ENCODE measurements around the gene KCNS3. TPM values are rescaled to one million over a fixed set of nuclear protein-coding genes. Genes with fewer than 3 reads are reported as not detected.
A peak's percentile ranks its signal among the peaks of the same experiment; 100 is the strongest.
"Not testable (repeated sequence)": the region's sequence is repeated elsewhere in the genome, so short reads cannot be mapped to it uniquely, and the experiment has no call there.

The KCNS3 gene
- total RNA-seq, 1 donor from 2014 or later: 0.20 TPM

DNA sequence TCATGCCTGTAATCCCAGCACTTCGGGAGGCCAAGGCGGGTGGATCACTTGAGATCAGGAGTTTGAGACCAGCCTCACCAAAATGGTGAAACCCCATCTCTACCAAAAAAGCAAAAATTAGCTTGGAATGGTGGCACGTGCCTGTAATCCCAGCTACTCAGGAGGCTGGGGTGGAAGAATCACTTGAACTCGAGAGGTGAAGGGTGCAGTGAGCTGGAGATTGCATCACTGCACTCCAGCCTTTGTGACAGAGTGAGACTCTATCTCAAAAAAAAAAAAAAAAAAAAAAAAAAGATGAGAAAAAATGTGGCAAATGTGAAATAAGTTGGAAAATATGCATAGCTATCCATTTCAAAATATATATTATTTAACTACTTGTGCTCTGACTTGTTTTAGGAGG is 65.0 kb downstream of the KCNS3 start:
- DNase-seq (ENCODE audit: low read depth in 2 of 2): no peak

DNA sequence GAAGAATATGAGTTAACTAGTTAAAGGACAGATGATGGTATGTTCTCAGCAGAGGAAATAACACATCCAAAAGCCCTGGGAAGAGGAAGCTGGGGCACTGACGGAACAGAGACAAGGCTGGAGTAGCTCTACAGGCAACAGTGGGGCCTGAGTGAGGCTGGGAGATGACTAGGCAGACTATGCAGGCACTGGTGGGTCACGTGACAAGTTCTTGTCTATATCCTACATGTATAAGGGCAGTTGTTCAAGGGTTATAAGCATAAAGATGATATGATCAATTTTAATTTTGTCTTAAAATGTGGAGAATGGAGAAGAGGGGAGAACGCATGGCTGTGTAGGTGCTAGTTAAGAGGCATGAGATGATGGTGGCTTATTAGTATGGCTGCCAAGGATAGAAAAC is 68.6 kb downstream of the KCNS3 start:
- no peak for DNase-seq (ENCODE audit: low read depth in 2 of 2)

DNA sequence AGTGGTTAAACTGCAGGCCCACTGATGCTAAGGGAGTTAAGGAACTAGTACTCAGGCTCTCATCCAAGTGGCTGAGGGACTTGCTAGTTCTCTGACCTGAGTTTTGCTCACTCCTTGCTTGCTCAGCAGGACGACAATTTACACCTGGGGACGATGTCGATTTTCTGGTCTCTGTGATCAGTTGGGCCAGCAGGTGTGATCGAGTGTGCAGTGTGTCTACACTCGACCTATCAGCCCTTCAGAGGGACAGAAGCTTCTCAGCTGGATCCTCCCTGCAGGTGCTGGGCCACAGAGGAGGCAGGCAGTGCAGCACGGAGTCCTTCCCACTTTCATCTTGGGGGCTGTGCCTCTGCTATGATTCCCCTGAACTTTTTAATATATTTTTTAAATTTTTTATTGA is 71.5 kb downstream of the KCNS3 start:
- DNase-seq (ENCODE audit: low read depth in 2 of 2): no peak

DNA sequence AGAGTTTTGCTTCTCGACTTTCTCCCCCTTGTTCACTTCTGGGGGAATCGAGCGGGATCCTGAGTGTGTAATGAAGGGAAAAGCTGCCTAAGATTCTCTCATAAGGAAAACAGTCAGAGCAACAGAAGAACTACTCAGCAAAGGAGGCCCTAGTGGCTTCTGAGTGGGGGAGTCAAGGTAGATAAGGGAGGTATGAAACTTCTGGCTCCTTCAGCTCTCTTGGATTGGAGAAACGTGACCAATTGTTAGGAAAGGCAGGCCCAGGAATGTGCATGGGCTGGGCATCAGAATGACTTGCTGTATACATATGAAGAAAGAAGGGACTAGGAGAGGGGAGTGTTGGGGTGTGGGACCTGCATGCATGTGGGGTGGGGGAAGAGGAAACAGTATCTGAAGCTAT is 73.1 kb downstream of the KCNS3 start:
- DNase-seq (ENCODE audit: low read depth in 2 of 2): no peak

DNA sequence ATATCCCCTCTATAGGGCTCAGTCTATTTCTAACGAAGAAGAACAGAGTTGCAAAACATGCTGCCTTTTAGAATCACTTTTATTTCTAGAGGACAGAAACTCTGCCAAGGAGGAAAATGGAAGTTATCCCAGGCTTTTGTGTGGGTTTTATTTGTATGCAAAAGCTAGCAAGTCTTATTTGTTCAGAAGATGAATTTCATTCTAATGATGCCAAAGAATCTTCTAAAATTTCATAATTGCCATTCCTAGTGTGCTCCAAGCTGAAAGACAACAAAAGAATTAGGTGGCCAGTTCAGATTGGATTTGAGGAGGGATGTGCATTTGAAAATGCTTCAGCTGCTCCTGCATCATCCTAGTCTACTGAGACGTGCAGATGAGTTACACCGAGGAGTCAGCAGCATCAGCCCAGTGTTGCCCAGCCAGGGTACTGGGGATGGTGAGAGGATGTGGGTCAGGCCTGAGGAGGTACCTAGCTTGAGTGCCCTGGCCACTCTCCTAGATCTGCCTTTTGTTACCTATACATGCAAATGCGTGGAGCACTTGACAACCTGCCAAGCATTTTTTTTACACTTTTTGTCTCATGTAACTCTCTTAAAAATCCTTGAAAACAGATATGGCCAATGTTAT is 80.1 kb downstream of the KCNS3 start:
- no peak for DNase-seq (ENCODE audit: low read depth in 2 of 2)

DNA sequence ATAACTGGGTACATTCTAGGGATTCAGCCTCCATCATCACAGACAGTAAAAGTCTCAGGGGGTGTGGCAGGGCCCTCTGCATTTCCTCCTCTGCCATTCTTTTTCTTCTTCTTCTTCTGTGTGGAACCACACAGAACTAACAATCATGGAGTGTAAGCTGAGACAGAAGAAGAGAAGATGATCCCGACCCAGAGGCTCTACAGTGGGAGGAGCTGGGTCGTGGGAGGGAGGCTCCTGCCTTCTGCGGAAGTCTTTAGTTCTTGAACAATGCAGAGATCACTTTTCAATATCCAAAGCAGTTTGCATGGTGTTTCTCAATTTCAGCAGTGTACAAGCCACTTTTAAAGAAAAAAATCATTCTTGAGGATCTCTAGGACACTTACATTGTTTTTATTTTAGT is 80.9 kb downstream of the KCNS3 start:
- no peak for DNase-seq (ENCODE audit: low read depth in 2 of 2)

DNA sequence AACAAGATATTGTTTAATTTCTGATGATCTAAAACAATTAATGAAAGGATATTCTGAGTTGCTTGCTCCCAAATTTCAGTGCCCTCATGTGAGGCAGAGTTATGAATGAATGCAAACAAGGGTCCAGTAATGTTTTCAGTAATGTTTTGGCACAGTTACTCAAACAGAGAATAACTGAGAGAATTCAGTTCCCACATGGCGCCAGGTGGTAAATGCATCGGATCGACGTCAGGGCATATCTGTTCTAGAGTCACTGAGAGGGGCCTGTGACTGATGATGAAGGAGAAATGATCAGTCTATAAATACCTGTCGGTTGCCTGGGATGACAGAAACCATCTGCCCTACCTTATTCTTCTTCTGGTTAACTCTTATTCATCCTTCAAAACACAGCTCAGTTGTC is 81.4 kb downstream of the KCNS3 start:
- no peak for DNase-seq (ENCODE audit: low read depth in 2 of 2)

DNA sequence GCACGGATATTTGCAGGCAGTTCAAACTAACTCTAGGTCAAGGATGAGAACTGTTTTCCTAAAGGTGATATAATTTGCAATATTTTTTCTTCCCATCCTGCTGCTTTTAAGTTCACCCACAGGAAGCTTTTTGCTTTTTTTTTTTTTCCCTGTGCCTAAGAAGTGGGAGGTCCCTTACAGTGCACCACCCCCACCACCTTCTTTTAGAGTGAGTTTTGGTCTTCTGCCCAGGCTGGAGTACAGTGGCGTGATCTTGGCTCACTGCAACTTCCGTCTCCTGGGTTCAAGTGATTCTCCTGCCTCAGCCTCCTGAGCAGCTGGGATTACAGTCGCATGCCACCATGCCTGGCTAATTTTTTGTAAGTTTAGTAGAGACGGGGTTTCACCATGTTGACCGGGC is 82.5 kb downstream of the KCNS3 start:
- no peak for DNase-seq (ENCODE audit: low read depth in 2 of 2)

DNA sequence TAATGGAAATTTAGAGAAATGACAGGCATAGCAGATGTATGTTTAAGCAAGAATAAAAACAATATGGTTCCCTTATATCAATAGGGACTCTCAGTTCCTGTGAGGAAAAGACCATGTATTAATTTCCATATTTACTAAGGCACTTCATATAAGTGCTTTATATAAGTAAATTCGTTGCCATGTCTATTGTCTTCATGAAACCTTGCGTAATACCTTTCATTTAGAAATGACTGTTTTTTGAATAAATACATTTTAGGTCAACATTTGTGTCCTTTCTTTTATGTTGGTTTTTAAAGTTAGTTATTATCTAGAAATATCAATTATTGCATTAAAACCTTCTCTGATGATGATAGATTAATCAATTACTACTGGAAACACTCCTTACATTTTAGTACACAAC is 83.3 kb downstream of the KCNS3 start:
- DNase-seq (ENCODE audit: low read depth in 2 of 2): no peak

DNA sequence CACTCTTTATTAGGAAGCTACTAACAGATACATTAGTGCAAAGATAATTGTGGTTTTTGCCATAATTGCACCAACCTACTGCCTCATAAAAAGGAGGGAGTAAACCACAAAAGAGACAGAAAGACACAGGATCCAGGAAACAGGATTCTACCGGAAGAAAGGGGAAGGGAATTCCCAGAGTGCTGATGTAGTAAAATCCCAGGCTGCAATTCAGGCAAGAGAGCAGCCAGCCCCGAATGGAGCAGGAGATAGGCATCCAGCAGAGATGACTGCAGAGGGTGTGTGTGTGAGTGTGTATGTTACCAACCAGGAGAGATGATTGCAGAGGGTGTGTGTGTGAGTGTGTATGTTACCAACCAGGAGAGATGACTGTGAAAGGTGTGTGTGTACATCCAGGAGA is 84.4 kb downstream of the KCNS3 start:
- DNase-seq (ENCODE audit: low read depth in 2 of 2): no peak

DNA sequence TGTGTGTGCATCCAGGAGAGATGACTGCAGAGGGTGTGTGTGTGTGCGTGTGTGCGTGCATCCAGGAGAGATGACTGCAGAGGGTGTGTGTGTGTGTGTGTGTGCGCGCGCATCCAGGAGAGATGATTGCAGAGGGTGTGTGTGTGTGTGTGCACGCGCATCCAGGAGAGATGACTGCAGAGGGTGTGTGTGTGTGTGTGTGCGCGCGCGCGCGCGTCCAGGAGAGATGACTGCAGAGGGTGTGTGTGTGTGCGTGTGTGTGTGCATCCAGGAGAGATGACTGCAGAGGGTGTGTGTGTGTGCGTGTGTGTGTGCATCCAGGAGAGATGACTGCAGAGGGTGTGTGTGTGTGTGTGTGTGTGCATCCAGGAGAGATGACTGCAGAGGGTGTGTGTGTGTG is 85.1 kb downstream of the KCNS3 start:
- DNase-seq (ENCODE audit: low read depth in 2 of 2): not testable (repeated sequence)

DNA sequence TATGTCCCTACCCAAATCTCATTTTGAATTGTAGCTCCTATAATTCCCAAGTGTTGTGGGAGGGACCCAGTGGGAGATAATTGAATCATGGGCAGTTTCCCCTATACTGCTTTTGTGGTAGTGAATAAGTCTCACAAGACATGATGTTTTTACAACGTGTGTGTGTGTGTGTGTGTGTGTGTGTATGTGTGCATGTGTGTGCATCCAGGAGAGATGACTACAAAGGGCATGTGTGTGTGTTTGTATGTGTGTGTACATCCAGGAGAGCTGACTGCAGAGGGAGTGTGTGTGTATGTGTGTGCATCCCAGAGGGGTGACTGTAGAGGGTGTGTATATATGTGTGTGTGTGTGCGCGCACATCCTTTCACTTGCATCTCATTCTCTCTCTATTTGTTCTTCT is 86.7 kb downstream of the KCNS3 start:
- DNase-seq (ENCODE audit: low read depth in 2 of 2): no peak

DNA sequence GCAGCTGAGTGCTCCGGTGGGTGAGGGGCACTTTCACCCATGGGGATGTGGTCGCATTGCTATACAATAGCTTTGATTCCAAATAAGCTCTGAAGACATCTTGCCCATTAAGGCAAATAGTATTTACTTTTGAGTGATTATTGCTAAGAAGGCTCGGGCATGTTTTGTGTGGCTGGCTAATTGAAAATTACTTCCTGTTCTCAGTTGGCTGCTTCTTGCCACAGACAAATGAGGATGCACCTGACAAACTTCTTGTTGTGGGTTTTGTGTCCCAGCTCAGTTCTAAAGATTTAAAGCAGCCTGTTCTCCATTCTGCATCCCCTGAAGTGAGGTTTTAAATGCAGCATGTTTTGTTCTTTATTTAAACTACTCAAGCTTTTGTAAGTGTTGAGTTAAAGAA is 88.3 kb downstream of the KCNS3 start:
- DNase-seq (ENCODE audit: low read depth in 2 of 2): no peak

DNA sequence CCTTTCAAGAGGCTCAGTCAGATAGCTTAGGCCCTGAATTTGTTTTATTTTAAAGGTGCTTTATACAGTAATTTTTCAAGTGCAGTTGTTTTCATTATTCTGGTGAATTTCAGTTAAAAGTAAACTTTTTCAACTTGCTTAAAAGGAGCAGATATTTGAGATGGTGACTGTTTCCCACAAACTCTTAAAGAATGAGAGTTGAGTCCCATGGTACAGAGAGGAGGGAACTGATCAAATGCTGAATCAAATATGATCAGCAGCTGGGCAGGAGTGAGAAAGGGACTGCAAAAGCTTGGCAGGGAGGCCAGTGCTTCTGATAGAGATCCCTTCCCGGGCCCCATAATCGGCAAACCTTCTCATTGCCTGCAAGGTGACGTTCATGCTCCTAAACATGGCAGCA is 91.2 kb downstream of the KCNS3 start:
- DNase-seq (ENCODE audit: low read depth in 2 of 2): no peak

DNA sequence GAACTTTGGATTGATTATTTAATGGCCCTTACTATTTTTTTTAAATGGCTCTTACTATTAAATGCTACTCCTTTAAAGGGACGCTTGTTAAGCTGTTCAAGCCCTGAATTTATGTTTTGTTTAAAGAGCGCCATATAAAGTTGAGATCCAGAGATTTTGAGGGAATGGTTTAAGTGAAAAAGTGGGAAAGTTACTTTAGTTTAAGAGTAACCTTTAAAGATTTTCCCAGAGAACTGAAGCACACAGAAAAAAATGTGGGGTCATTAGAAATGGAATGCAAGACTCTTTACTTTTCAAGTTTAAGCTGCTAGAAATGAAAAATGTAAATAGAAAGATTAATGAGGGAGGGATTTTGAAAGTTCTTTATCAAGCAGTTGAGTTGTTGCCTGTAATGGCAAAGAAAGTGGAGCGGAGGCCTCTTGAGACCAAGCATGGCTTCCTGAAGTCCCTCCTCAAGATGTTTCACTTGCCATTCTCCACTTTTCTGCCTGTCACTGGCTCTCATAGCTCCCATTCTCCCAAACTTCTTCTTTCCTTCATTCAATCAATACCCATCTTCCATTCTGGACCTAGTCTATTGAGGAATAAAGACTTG is 93.2 kb downstream of the KCNS3 start:
- DNase-seq (ENCODE audit: low read depth in 2 of 2): no peak

DNA sequence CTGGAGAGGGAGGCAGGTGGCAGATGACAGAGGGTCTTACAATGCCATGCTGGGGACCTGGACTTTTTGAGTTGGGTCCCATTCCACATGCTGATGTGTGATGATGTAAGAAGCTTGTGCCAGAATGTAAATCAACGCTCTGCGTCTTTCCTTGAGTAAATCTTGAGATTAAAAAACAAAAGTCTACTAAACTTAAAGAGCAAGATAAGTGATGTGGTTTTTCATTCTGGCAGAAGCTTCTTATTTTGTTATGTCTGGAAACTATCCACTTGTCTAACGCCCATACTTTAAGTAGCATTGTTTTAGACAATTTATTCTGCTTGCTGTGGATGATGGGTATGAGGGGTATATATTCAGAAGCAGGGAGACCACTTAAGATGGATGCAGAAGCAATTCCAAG is 94.5 kb downstream of the KCNS3 start:
- no peak for DNase-seq (ENCODE audit: low read depth in 2 of 2)

DNA sequence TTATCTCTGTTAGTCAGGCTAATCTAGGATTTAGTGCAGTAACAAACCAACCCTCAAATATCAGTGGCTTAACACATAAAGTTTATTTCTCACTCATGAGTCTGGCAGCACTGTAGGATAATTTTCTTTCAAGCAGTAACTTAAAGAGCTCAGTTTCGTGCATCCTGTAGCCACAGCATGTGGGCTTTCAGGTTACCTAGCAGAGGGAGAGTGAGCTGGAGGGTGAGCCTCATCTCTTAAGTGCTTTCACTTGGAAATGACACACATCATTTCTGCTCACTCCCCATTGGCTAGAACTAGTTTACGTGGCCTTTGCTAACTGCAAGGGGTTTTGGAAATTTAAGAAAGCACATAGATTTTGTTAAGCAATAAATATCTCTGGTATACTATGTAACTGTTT is 96.9 kb downstream of the KCNS3 start:
- DNase-seq (ENCODE audit: low read depth in 2 of 2): no peak

DNA sequence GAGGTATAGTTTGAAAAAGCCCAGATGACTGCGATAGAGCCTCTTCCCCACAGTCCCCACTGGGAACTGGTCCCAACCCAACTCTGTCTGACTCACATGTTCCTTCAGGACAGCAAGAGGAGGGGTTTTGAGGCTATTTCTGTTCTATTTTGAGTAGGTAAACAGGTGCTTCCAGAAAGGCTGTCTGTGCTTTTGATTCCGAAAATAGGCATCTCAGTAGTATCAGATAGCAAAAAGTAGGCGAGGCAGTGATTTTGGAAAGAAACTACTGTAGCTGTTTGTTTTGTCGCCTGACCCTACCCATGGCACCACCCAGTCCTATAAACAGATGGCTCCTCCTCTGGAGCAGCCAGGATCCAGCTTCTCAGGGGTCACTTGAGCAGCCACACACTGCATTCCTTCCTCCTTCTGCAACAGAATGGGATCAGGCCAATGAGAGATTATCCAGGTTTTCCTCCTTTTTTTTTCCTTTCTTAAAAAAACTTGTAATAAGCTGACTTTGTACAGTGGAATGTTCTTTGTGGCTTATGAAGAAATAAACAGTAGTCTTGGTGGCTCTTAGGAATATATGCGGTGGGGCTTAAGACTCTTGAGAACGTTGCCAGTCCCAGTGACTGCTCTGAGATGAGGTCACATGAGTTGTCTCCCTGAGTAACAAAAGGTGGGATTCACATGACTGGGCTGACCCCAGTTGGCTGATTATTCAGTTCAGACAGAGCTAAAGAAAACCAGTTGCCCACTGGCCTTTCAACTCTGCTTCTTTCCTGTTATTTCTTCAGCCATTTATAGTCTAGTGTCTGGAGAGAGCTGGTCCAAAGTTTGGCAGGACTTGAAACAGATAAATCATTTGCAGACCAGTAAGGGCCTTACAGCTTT is 98.6 kb downstream of the KCNS3 start:
- DNase-seq (ENCODE audit: low read depth in 2 of 2): peak in 1 of 2 donors; percentile 33

DNA sequence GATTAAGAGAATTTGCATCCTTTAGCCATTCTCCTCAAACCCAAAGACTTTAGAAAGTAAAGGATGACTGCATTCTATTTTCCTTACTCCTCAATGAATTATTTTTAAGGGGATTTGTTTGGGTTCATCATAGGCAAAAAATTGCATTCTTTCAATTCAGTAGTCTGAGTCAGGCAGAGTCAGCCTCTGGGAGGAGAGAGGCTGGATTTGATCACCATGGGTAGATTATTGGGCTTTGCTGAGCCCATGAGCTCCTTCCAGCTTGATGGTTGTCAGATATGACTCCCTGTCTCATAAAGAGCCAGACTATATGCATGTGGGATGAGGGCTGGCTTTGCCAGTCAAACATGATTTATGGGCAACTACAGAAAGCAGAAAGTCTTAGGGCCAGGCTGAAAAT is 101.2 kb downstream of the KCNS3 start:
- no peak for DNase-seq (ENCODE audit: low read depth in 2 of 2)

DNA sequence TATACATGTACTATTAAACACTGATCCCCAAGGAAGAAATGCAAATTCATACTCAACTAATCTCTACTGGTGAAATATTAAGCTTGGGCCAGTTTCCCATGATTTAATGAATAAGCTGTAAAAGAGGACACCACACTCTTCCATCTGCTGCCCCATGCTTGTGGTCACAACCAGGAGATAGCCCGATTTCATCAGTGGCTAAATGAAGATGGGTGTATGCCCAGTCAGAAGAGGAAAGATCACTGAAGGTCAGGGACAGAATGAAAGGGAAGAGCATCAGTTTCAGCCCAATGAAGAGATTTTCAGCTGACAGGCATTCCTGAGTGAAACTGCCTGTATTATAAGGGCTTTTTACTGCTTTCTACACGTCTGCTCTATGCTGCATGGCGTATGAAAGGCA is 103.5 kb downstream of the KCNS3 start:
- no peak for DNase-seq (ENCODE audit: low read depth in 2 of 2)
